Kidney epithelial cell (primary cell): Measurements from ENCODE around the gene SYNRG. TPM values are rescaled to one million over a fixed set of nuclear protein-coding genes. Genes with fewer than 3 reads are reported as not detected.

Experiments
- DNase-seq: peaks from one replicate; pipeline ENCODE4 v3.0.0-alpha.2; 2010; ENCODE audit warnings: low read depth
- H3K27me3 ChIP-seq: 2 replicates; pipeline ENCODE4 v1.6.0; 2011; ENCODE audit warnings: low read length; ENCODE audit not compliant: control insufficient read depth, insufficient read depth
- H3K36me3 ChIP-seq: 2 replicates; pipeline ENCODE4 v1.5.1; 2011; ENCODE audit warnings: low read length; ENCODE audit not compliant: control insufficient read depth, insufficient read depth
- H3K4me3 ChIP-seq: 2 replicates; pipeline ENCODE4 v1.5.1; 2011; ENCODE audit warnings: low read depth, mild to moderate bottlenecking, control low read depth, low read length
- total RNA-seq: library from RNA; depleted of rRNA; stranded (reverse); fragments of >200 nt; gene quantifications from 2 replicates; pipeline ENCODE4 v1.2.3, GENCODE V29; 2015
- TF ChIP-seq, protein P1 (sequence below): IDR thresholded peaks from 2 replicates; pipeline ENCODE4 v1.5.1; 2011; ENCODE audit warnings: mild to moderate bottlenecking, moderate library complexity, low read length, control low read depth, inconsistent platforms; ENCODE audit not compliant: insufficient read depth, poor library complexity, severe bottlenecking

Gene SYNRG
- total RNA-seq, 1 donor from 2014 or later, result 21.1 TPM

DNA sequence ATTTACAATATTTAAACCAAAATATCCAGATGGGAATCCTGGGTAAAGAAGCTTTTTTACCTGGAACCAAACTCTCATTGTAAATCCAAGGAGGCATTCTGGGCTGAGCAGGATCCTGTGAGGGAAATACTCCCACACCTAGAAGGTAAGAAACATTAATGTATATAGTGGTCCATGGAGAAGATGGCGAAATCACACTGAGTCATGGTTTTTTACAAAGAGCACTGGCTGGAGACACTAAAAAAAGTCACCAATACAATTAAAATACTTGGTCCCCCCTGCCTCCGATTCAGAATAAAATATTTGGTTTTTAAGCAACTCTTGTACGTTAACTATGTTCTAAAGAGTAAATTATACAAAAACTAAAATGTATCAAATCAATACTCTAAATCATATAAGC is 32.9 kb downstream of the SYNRG start:
- TF ChIP-seq, protein P1, sequence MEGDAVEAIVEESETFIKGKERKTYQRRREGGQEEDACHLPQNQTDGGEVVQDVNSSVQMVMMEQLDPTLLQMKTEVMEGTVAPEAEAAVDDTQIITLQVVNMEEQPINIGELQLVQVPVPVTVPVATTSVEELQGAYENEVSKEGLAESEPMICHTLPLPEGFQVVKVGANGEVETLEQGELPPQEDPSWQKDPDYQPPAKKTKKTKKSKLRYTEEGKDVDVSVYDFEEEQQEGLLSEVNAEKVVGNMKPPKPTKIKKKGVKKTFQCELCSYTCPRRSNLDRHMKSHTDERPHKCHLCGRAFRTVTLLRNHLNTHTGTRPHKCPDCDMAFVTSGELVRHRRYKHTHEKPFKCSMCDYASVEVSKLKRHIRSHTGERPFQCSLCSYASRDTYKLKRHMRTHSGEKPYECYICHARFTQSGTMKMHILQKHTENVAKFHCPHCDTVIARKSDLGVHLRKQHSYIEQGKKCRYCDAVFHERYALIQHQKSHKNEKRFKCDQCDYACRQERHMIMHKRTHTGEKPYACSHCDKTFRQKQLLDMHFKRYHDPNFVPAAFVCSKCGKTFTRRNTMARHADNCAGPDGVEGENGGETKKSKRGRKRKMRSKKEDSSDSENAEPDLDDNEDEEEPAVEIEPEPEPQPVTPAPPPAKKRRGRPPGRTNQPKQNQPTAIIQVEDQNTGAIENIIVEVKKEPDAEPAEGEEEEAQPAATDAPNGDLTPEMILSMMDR, result no peak
- Histone ChIP-seq H3K36me3 (no peaks in the 10 kb centered on the region), H3K27me3 (no peaks in the 10 kb centered on the region), H3K4me3 (no peak overlapping the region)
- DNase-seq, result no peak

DNA sequence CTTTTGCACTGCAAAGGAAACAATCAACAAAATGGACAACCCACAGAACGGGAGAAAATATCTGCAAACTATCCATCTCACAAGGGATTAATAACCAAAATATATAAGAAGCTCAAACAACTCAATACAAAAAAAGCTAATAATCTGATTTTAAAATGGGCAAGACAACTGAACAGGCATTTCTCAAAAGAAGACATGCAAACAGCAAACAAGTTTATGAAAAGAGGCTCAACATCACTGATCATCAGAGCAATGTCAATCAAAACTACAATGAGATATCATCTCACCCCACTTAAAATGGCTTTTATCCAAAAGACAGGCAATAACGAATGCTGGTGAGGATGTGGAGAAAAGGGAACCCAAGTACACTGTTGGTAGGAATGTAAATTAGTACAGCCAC is 34.8 kb downstream of the SYNRG start:
- TF ChIP-seq, protein P1, result no peak
- no peak for DNase-seq
- Histone ChIP-seq H3K4me3 (no peak overlapping the region), H3K27me3 (no peaks in the 10 kb centered on the region), H3K36me3 (no peaks in the 10 kb centered on the region)

GRCh38 chr17:37571674-37572073 is 37.5 kb downstream of the SYNRG start:
- no peak for DNase-seq
- TF ChIP-seq, protein P1, result no peak
- peaks cover 3% of the 10 kb centered on the region for H3K36me3 ChIP-seq

DNA sequence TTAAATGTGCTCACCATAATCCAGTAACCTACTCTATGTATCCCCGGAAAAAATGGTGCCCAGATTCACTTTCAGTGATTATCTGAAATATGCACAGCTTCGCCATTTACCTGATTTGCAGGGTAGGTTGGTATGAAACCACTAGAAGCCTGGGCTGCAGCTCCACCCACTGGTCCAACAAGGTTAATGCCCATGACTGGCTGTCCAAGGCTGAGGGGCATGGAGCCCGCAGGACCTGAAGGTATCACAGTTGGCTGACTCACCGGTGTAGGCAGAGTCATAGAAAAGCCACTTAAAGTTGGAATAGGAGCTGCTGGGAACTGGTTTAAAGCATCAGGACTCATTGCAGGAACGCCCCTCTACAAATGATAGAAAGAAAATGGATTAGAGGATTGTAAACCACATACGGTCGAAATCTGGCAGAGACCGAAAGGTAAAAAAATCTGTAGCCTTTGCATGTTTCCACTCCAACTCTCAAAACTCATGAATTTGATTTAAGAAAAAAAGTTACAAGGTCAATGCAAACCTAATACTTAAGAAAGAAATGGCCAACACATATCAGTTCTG is 38.6 kb downstream of the SYNRG start:
- TF ChIP-seq, protein P1, result peak; percentile 75
- peaks cover 3% of the 10 kb centered on the region for H3K36me3 ChIP-seq
- DNase-seq, result peak; percentile 45
- H3K27me3 ChIP-seq, result no peaks in the 10 kb centered on the region
- no peak overlapping the region for H3K4me3 ChIP-seq

More at GRCh38 chr17:37571674-37572073, 37.5 kb downstream of the SYNRG start:
- no peak overlapping the region for H3K4me3 ChIP-seq
- H3K27me3 ChIP-seq, result no peaks in the 10 kb centered on the region

- no peak for DNase-seq
- Histone ChIP-seq H3K27me3 (no peaks in the 10 kb centered on the region), H3K4me3 (no peak overlapping the region), H3K36me3 (peaks cover 3% of the 10 kb centered on the region)
- TF ChIP-seq, protein P1, result no peak
These were observed 40.7 kb downstream of the SYNRG start for GRCh38 chr17:37568350-37569053.
